Kidney (tissue), 14 donors: ENCODE results near the gene PDCD2L. TPM values are rescaled to one million over a fixed set of nuclear protein-coding genes. Genes with fewer than 3 reads are reported as not detected.

Source experiments
- DNase-seq, 5 donors: peaks; one replicate each; pipeline ENCODE4 v3.0.0-alpha.2; 2013 to 2020
- FAIRE-seq: peaks from 2 replicates; lab custom pipeline; 2012; peaks lifted over from hg19 to GRCh38; lab: Jason Lieb, UNC
- H3K27ac ChIP-seq, 2 donors: one replicate each; pipeline ENCODE4 v1.7.0; 2013; ENCODE audit warnings: low read depth in 2 of 2, low read length in 2 of 2, inconsistent platforms in 1 of 2
- H3K27me3 ChIP-seq: one replicate; pipeline ENCODE4 v1.7.1; 2013; ENCODE audit warnings: low read length, inconsistent platforms; ENCODE audit not compliant: control insufficient read depth, insufficient read depth
- H3K36me3 ChIP-seq, 3 donors: one replicate each; pipeline versions ENCODE4 v1.7.0 to v1.7.1; 2013; ENCODE audit warnings: low read length in 3 of 3, control low read depth in 1 of 3, inconsistent platforms in 1 of 3; ENCODE audit not compliant: insufficient read depth in 3 of 3, control insufficient read depth in 2 of 3
- H3K4me1 ChIP-seq, 3 donors: one replicate each; pipeline versions ENCODE4 v1.7.0 to v1.7.1; 2013; ENCODE audit warnings: low read length in 3 of 3, inconsistent platforms in 1 of 3, low read depth in 1 of 3; ENCODE audit not compliant: control insufficient read depth in 2 of 3, insufficient read depth in 2 of 3
- H3K4me3 ChIP-seq, 3 donors: one replicate each; pipeline versions ENCODE4 v1.7.0 to v1.8.1; 2013; ENCODE audit warnings: low read length in 3 of 3, control low read depth in 1 of 3, inconsistent platforms in 1 of 3
- H3K9ac ChIP-seq, 3 donors: one replicate each; pipeline versions ENCODE4 v1.7.0 to v1.7.1; 2013; ENCODE audit warnings: low read length in 3 of 3, control low read depth in 1 of 3, inconsistent platforms in 1 of 3
- H3K9me3 ChIP-seq, 3 donors: one replicate each; pipeline versions ENCODE4 v1.7.0 to v1.7.1; 2013; ENCODE audit warnings: low read length in 3 of 3, control low read depth in 1 of 3, inconsistent platforms in 1 of 3; ENCODE audit not compliant: control insufficient read depth in 2 of 3, insufficient read depth in 1 of 3
- CTCF ChIP-seq: IDR thresholded peaks from 3 replicates; pipeline ENCODE4 v1.5.1; 2012; ENCODE audit warnings: mild to moderate bottlenecking, moderate library complexity, borderline replicate concordance; ENCODE audit not compliant: insufficient read depth; ENCODE audit errors: extremely low read depth
- intact Hi-C: fragments of 100-400 bp; cut with DNase I; formaldehyde crosslinking; loops from one replicate; pipeline ENCODE4 v1.11.1; 2022
- polyA plus RNA-seq: library from polyadenylated mRNA; stranded (reverse); fragments of 350-450 nt; fragmentation: Illumina TruSeq; extraction: RNeasy Lipid Tissue Mini Kit (QIAGEN cat#74804); gene quantifications from one replicate; pipeline ENCODE4 v1.2.3, GENCODE V29; 2014; ENCODE audit warnings: low read depth, low replicate concordance; ENCODE audit not compliant: insufficient read depth
- total RNA-seq: library from RNA; stranded (reverse); fragmentation: NEBNext Ultra II Directional; extraction: Animal tissue kit (Norgen Biotek cat#: 25700); gene quantifications from one replicate; pipeline ENCODE4 v1.2.1, GENCODE V29; 2021
- donor health status: control.
- donor health status: control.
- donor health status: control.
- donor health status: control.
- donor health status: control.
- donor health status: DM: yes; HTN: yes; CAD: no.
- donor health status: Normal renal cell carcinoma (clear cell type).

Gene PDCD2L
- total and polyA plus RNA-seq, 2 donors from 2014 or later: 5.5 to 6.7 TPM

- Histone ChIP-seq H3K36me3 (peaks cover 9 to 14% (median 13%) of the 10 kb centered on the region in 3 donors), H3K27ac (no peak overlapping the region), H3K9me3 (no peaks in the 10 kb centered on the region), H3K27me3 (no peaks in the 10 kb centered on the region), H3K4me3 (no peak overlapping the region), H3K4me1 (no peaks in the 10 kb centered on the region), H3K9ac (no peak overlapping the region)
- intact Hi-C loops: no loop called here
- TF ChIP-seq CTCF: no peak
- DNase-seq (no peak), FAIRE-seq (no peak)
Measured at GRCh38 chr19:34471906-34472700, 67.9 kb downstream of the PDCD2L start.

GRCh38 chr19:34474233-34474989 lies 70.2 kb downstream of the PDCD2L start:
- no peak overlapping the region for H3K27ac ChIP-seq
- intact Hi-C loops: no loop called here
- no peaks in the 10 kb centered on the region for H3K27me3 ChIP-seq
- H3K9me3 ChIP-seq: no peaks in the 10 kb centered on the region
- DNase-seq: no peak
- no peak for FAIRE-seq
- no peak for TF ChIP-seq CTCF
- no peak overlapping the region for H3K4me3 ChIP-seq
- H3K4me1 ChIP-seq: no peaks in the 10 kb centered on the region
- H3K36me3 ChIP-seq: peaks cover 2 to 14% (median 5%) of the 10 kb centered on the region in 3 donors
- no peak overlapping the region for H3K9ac ChIP-seq

- no peak overlapping the region for H3K9ac ChIP-seq
- no peaks in the 10 kb centered on the region for H3K4me1 ChIP-seq
- no peak overlapping the region for H3K4me3 ChIP-seq
- intact Hi-C loops: no loop called here
- no peak for FAIRE-seq
- no peak for DNase-seq
- TF ChIP-seq CTCF: no peak
- H3K9me3 ChIP-seq: no peaks in the 10 kb centered on the region
- no peak overlapping the region for H3K27ac ChIP-seq
- no peaks in the 10 kb centered on the region for H3K27me3 ChIP-seq
- H3K36me3 ChIP-seq: peaks cover 2 to 14% (median 5%) of the 10 kb centered on the region in 3 donors
Measured at GRCh38 chr19:34475026-34475974, 71.1 kb downstream of the PDCD2L start.

Other genes with a start within 250 kb of the PDCD2L start
- 114 TPM for gene LSM14A, start 231.9 kb upstream of the PDCD2L start, total RNA-seq
- gene LSM14A, start 231.9 kb upstream of the PDCD2L start, polyA plus RNA-seq: 49.3 TPM
- gene GARRE1, start 149.8 kb upstream of the PDCD2L start, total RNA-seq: 37.7 TPM
- gene GARRE1, start 149.8 kb upstream of the PDCD2L start, polyA plus RNA-seq: 5.5 TPM
- gene GPI, start 39.2 kb upstream of the PDCD2L start, total RNA-seq: 257 TPM
- gene GPI, start 39.2 kb upstream of the PDCD2L start, polyA plus RNA-seq: 315 TPM
- gene UBA2, start 24.0 kb downstream of the PDCD2L start, total RNA-seq: 63.6 TPM
- 41.3 TPM for gene UBA2, start 24.0 kb downstream of the PDCD2L start, polyA plus RNA-seq
- gene WTIP, start 77.4 kb downstream of the PDCD2L start, total RNA-seq: 22.3 TPM
- gene WTIP, start 77.4 kb downstream of the PDCD2L start, polyA plus RNA-seq: 15.5 TPM